ENCODE results near the gene LRRC1.
A peak's percentile ranks its signal among the peaks of the same experiment; 100 is the strongest.

LRRC1 gene

GRCh38 chr6:53794720-53795339 lies at the start of gene LRRC1:
Gene LRRC1, plus strand, starts transcription at chr6:53795005. Its CDS starts 252 bp downstream, at chr6:53795257.
- DNase-seq (ENCODE audit: low spot score), result peak; percentile 88
- no peak for TF ChIP-seq CTCF (conservative IDR thresholded peaks at IDR 0.05; ENCODE audit: low read depth)
- CTCF ChIA-PET, result interaction anchor here (0.6 to 2.8 kb wide), 9 partner anchors 60 to 259 kb away, joined by 3 to 23 read pairs (median 5); no protein-coding TSS in a partner anchor
- H3K27ac ChIP-seq, result peak within 1 kb of the TSS; percentile 86
- POLR2A ChIA-PET (ENCODE audit: low non-redundant PET), result interaction anchor here (0.5 to 1.8 kb wide), 4 partner anchors 16 to 161 kb away, joined by 3 to 10 read pairs (median 5); no protein-coding TSS in a partner anchor

- H3K27ac ChIP-seq, result no peak overlapping the region
- ChIA-PET CTCF (no interaction called here), POLR2A (ENCODE audit: low non-redundant PET) (no interaction called here)
- no peak for TF ChIP-seq CTCF (conservative IDR thresholded peaks at IDR 0.05; ENCODE audit: low read depth)
- peak; percentile 75 for DNase-seq (ENCODE audit: low spot score)
Measured at GRCh38 chr6:53746442-53747103, 48.2 kb upstream of the LRRC1 start.

GRCh38 chr6:53750052-53750650 lies 44.7 kb upstream of the LRRC1 start:
- no peak overlapping the region for H3K27ac ChIP-seq
- TF ChIP-seq CTCF (conservative IDR thresholded peaks at IDR 0.05; ENCODE audit: low read depth), result no peak
- ChIA-PET POLR2A (ENCODE audit: low non-redundant PET) (no interaction called here), CTCF (interaction anchor here (0.5 to 0.6 kb wide), 2 partner anchors 15 to 99 kb away, joined by 3 read pairs; no protein-coding TSS in a partner anchor)
- no peak for DNase-seq (ENCODE audit: low spot score)

- DNase-seq (ENCODE audit: low spot score), result no peak
- POLR2A ChIA-PET (ENCODE audit: low non-redundant PET), result no interaction called here
- TF ChIP-seq CTCF (conservative IDR thresholded peaks at IDR 0.05; ENCODE audit: low read depth), result no peak
- CTCF ChIA-PET, result no interaction called here
- H3K27ac ChIP-seq, result no peak overlapping the region
Measured at GRCh38 chr6:53751417-53751816, 43.4 kb upstream of the LRRC1 start.

- ChIA-PET POLR2A (ENCODE audit: low non-redundant PET) (no interaction called here), CTCF (interaction anchor here (1.2 kb wide), 1 partner anchor 17 kb away, joined by 6 read pairs; no protein-coding TSS in a partner anchor)
- H3K27ac ChIP-seq, result no peak overlapping the region
- TF ChIP-seq CTCF (conservative IDR thresholded peaks at IDR 0.05; ENCODE audit: low read depth), result no peak
- no peak for DNase-seq (ENCODE audit: low spot score)
Measured at GRCh38 chr6:53752440-53752839, 42.4 kb upstream of the LRRC1 start.

- peak; percentile 72 for DNase-seq (ENCODE audit: low spot score)
- ChIA-PET CTCF (interaction anchor here (1.2 kb wide), 1 partner anchor 18 kb away, joined by 6 read pairs; no protein-coding TSS in a partner anchor), POLR2A (ENCODE audit: low non-redundant PET) (interaction anchor here (0.6 kb wide), 1 partner anchor 41 kb away, joined by 3 read pairs; no protein-coding TSS in a partner anchor)
- TF ChIP-seq CTCF (conservative IDR thresholded peaks at IDR 0.05; ENCODE audit: low read depth), result no peak
- no peak overlapping the region for H3K27ac ChIP-seq
Measured at GRCh38 chr6:53752856-53753255, 41.9 kb upstream of the LRRC1 start.
